Measurements from ENCODE around the gene MKNK2.
"Not testable (repeated sequence)": the region's sequence is repeated elsewhere in the genome, so short reads cannot be mapped to it uniquely, and the experiment has no call there.

MKNK2 gene

DNA sequence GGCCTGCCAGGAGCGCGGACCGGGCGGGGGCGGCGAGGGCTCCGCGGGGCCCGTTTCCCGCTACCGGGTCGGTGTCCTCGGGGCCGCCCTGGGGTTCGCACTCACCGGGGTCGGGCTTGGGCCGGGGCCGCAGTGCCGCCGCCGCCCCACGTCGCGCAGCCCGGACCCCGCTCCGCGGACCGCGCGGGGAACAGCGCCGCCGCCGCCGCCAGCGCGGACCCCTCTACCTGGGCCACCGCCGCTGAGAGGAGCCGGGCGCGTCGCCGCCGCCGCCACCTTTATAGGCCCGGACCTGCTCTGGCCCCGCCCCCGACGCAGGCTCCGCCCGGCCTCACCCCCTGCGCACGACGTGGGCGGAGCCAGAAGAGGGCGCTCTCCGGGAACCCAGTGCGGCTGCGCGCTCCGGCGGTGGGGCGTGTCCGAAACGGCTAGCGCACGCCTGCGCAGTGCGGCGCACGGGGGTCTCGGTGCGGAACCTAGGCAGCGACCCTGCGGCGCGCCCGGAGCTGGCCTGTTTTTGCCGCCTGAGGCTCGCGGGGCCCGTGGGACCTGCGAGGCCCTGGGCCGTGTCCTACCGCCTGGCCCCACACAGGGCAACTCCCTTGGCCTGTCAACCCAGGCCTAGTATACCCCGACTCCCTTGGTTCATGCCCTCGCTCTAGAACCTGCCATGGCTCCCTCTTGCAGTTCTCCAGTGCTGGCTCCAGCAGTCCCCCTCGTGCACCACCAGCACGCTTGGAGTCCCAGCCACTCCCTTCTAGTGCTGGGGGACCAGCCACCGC, at the start of gene MKNK2:
TSS of gene MKNK2 (minus strand) at position 254 of the 782 bp plus-strand sequence. CDS start 393 bp downstream, outside the sequence.
- no peak for DNase-seq (ENCODE audit: low read depth)

DNA sequence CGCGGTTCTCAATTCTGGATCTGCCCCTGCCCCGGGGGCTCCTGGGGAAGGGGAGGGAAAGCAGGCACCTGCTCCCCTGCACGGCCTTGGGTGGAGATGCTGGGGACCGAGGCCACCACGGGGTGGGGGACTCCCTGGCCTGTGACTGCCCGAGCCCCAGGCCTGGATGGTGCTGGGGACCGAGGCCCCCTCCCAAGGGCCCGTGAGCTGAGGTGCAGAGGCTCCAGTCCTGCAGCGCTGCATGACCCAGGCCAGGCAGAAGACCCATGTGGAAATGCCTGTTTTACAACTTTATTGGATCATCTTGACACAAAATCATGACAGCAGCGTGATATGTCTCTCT, 49.6 kb upstream of the MKNK2 start:
- DNase-seq (ENCODE audit: low read depth) = no peak

DNA sequence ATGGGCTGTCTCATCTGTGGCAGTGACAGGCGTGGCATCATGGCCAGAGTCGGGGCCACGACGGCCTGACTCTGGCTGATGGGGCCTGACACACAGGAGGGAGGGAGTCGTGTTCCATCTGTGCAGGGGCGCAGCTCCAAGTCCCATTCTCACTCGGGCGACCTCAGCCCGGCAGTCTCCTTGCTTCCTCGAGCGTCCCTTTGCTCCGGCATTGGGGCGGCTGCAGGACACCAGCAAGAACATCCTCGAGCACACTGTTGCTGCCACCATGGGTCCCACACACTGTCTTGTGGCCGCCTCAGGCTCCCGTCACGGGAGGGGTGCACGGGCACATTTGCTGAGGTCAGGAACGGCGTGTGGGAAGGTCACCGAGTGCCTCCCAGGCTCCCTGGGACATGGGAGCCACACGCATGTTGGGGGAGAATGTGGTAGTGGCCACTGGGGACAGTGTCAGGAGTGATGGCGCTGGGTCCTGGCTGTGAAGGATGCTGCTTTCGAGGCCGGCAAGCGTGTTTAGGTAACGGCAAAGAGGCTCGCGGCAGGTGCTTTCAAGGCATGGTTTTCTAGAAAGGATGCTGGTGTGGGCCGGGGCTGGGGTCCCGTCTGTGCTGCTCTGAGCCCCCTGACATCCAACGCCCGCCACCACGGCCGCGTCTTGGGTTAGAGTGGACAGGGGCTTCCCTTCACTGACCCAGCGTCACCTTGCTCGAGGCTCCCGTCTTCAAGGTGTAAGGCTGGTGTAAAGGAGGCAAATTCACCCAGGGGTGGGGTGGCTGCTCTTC, 49.1 kb upstream of the MKNK2 start:
- DNase-seq (ENCODE audit: low read depth) = no peak

DNA sequence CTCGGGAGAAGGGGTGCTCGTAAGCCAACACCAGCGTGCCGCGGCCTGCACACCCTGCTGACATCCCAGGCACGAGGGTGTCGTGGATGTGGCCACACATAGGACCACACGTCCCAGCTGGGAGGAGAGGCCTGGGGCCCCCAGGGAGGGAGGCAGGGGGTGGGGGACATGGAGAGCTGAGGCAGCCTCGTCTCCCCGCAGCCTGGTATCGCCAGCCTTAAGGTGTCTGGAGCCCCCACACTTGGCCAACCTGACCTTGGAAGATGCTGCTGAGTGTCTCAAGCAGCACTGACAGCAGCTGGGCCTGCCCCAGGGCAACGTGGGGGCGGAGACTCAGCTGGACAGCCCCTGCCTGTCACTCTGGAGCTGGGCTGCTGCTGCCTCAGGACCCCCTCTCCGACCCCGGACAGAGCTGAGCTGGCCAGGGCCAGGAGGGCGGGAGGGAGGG, 48.0 kb upstream of the MKNK2 start:
- no peak for DNase-seq (ENCODE audit: low read depth)

DNA sequence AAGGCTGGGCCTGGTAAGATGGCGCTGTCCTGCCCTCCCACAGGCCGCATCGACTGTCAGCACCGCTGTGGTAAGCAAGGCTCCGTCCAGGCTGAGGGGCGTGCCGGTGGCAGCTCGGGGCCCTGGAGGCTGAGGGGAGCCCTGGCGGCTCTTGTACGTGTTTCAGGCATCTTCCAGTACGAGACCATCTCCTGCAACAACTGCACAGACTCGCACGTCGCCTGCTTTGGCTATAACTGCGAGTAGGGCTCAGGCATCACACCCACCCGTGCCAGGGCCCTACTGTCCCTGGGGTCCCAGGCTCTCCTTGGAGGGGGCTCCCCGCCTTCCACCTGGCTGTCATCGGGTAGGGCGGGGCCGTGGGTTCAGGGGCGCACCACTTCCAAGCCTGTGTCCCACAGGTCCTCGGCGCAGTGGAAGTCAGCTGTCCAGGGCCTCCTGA, 46.9 kb upstream of the MKNK2 start:
- DNase-seq (ENCODE audit: low read depth) = no peak

DNA sequence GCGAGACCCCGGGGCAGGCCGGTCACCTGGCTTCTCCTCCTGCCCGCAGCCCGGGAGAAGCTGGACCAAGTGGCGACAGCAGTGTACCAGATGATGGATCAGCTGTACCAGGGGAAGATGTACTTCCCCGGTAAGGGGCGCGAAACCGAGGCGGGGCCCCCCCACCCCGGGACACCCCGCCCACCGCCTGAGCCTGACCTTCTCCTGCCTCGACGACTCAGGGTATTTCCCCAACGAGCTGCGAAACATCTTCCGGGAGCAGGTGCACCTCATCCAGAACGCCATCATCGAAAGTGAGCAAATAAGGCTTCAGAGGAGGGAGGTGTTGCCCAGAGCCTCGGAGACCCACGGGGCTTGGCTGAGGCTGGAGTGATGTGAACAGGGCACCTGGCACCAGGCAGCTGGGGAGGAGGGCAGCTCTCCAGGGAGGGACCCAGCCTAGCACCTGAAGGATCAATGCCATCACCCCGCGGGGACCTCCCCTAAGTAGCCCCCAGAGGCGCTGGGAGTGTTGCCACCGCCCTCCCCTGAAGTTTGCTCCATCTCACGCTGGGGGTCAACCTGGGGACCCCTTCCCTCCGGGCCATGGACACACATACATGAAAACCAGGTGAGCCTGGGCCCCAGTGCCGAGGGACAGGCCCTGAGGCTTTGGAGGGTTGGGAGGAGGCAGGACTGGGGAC, 46.3 kb upstream of the MKNK2 start:
- no peak for DNase-seq (ENCODE audit: low read depth)

DNA sequence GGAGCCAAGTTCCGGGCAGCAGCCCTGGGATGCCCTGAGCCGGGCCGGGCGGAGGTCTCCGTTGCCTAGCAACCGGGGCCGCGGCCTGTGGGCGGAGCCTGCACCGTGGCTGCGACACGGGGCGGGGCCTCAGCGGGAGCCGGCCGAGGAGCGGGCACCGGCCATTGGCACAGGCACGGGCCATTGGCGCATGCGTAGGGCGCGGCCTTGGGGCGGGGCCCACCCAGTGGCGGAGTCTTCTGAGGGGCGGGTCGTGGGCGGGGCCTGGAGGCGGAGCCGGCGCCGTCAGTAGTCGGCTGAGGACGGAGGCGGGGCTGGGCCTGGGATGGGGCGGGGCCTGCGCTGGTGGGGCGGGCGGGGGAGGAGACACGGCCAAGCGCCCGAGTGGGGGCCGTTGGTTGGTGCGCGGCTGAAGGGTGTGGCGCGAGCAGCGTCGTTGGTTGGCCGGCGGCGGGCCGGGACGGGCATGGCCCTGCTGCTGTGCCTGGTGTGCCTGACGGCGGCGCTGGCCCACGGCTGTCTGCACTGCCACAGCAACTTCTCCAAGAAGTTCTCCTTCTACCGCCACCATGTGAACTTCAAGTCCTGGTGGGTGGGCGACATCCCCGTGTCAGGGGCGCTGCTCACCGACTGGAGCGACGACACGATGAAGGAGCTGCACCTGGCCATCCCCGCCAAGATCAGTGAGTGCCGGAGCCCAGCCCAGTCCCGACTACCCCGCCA, 45.6 kb upstream of the MKNK2 start, which contains the start of gene IZUMO4:
TSS of gene IZUMO4 (plus strand) at position 436 of the 723 bp plus-strand sequence. CDS start at position 467, 31 bp downstream.
- peak; percentile 60 for DNase-seq (ENCODE audit: low read depth)

DNA sequence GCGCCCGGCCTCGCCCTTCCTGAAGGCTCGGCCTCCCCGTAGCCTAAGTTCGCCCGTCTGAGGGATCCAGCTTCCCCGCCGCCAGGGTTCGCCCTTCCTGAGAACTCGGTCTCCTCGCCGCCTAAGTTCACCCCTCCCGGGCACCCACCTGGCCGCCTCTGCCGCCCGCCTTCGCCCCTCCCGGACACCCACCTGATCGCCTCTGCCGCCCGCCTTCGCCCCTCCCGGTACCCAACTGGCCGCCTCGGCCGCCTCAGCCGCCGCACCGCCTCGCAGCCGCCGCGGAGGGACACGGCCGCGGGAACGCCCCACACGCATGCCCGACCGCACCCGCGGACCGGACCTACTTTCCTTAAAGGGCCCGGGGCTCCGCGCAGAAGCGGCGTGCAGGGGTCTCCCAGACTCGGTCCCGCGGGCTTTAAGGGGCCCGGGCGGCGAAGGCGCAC, 45.0 kb upstream of the MKNK2 start, which contains the start of gene MOB3A:
TSS of gene MOB3A (minus strand) at position 293 of the 446 bp plus-strand sequence. CDS start 17,766 bp downstream, outside the sequence.
- no peak for DNase-seq (ENCODE audit: low read depth)

DNA sequence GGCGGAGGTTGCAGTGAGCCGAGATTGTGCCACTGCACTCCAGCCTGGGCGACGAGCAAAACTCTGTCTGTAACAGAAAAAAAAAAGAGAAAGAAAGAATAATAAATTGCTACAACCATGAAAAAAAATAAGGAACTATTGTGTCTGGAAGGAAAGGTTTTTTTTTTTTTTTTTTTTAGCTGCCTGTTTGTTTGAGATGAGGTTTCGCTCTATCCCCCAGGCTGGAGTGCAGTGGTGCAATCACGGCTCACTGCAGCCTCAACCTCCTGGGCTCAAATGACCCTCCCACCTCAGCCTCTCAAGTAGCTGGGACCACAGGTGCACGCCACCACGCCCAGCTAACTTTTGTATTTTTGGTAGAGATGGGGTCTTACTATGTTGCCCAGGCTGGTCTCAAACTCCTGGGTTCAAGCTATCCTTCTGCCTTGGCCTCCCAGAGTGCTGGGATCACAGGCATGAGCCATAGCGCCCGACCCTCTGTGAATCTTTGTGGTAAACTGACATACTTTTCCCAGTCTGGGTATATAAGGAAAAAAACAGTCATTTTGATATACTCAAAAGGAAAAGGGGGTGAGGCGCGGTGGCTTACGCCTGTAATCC, 41.0 kb upstream of the MKNK2 start:
- DNase-seq (ENCODE audit: low read depth) = not testable (repeated sequence)

DNA sequence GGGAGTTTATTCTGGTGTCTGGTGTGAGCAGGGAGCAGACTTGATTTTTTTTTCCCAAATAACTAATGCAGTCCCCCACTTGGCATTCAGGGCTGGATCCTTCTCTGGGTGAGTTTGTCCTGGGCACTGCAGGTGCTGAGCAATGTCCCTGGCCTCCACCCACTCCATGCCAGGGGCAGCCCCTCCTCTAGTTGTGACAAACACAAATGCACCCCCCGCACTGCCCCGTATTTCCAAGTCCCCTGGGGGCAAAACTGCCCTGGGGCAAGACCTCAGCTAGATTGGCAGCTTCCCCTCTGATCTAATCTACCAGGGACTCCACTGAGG, 38.6 kb upstream of the MKNK2 start:
- no peak for DNase-seq (ENCODE audit: low read depth)

DNA sequence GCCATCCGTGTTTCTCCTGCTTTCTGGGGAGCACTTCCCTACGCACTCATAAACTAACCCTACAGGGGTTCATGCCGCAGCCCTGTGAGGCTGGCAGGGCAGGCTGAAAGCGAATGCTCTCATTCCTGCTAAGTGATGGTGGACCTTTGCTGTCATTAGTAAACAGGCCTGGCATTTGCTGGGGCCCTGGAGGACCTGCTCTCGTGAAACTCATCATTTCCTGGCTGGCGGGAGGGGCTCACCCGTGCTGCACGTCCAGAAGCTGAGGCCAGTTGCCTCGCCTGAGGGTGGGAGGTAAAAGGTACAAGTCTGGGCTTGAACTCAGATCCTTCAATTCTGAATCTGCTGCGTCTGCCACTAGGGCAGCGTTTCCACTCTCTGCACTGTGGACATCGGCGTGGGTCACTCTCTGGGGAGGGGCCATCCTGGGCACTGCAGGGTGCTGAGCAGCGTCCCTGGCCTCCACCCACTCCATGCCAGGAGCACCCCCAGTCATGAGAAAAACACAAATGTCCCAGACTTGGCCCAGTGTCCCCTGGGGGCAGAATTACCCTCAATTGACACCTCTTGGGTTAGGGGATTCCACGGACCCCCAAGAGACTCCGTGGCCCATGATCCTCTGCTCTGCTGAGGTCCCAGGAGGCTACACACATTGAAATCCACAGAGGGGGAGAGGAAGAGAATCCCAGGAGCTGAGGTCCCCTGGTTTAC, 38.1 kb upstream of the MKNK2 start:
- no peak for DNase-seq (ENCODE audit: low read depth)

DNA sequence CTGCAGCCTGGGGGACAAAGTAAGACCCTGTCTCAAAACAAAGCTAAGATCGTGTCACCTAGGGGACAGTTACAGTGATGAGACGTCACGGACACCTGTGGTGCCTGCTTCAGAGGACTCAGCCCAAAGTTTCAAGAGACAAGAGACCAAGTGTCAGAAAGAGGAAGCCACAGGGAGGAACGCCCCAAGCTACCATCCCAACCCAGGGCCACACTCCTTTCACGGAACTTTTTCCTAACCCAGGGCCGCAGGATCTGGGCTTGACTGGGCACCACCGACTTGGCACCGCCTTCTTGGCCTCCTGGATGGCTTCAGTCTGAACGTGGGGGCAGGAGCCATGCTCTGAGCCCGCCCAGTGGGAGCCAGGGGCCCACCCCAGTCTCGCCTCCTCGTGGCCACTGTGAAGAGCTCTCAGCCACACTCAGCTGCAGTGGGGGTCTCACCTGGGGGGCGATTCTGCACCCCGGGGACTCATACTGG, 36.6 kb upstream of the MKNK2 start:
- DNase-seq (ENCODE audit: low read depth) = no peak

DNA sequence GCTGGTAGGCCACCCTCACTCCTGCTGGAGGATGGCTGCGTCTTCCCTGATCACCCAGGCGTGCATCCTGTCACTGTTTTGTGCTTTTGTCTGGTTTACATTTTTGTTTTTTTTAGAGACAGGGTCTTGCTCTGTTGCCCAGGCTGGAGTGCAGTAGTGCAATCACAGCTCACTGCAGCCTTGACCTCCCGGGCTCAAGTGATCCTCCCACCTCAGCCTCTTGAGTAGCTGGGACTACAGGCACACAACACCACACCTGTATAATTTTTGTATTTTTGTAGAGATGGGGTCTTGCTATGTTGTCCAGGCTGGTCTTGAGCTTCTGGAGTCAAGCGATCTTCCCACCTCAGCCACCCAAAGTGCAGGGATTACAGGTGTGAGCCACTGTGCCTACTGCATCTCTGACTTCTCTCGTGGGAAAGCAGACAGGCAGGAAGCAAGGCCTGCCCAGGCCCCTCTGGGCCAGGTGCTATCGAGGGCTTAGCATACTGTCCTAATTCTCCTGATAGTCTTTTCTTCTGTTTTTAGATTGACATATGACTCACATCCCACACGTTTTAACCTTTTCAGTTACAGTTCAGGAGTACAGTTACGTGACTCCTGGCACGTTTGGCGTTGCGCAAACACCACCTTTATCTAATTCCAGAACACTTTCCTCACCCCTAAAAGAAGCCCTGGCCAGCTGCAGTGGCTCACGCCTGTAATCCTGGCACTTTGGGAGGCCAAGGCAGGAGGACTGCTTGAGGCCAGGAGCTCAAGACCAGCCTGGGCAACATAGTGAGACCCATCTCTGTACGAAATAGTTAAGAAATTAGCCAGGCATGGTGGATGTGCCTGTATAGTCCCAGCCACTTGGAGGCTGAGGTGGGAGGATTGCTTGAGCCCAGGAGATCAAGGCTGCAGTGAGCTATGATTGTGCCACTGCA, 35.9 kb upstream of the MKNK2 start:
- DNase-seq (ENCODE audit: low read depth) = not testable (repeated sequence)

DNA sequence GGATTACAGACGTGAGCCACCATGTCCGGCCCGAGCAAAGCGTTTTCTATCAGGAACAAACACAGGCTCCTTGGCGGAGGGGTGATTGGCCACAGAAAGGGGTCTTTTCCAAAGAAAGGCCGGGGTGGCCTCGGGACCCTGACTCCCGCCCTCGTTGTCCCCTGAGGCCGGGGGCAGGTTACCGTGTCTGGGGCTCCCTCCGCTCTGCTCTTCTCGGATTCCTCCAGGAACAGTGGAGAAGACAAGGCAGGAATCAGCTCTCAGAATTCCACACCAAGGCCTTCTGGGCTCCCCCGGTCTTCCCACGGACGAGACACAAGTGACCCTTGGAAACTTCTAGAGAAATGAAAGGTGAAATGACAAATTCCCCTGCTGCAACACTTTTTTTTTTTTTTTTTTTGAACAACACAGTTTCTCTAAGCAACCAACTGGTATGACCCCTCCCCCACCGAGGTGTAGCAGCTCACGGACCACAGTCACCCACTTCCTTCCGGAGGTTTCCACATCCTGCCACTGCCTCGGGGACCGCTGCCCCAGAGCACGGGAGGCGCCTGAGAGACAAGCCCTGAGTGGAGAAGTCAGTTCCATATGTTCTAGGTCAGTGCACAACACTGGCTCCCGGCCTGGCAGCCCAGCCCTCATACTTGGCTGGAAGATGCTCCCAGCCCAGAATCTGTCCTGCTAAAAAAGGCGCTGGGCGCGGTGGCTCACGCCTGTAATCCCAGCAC, 34.1 kb upstream of the MKNK2 start:
- DNase-seq (ENCODE audit: low read depth) = no peak

DNA sequence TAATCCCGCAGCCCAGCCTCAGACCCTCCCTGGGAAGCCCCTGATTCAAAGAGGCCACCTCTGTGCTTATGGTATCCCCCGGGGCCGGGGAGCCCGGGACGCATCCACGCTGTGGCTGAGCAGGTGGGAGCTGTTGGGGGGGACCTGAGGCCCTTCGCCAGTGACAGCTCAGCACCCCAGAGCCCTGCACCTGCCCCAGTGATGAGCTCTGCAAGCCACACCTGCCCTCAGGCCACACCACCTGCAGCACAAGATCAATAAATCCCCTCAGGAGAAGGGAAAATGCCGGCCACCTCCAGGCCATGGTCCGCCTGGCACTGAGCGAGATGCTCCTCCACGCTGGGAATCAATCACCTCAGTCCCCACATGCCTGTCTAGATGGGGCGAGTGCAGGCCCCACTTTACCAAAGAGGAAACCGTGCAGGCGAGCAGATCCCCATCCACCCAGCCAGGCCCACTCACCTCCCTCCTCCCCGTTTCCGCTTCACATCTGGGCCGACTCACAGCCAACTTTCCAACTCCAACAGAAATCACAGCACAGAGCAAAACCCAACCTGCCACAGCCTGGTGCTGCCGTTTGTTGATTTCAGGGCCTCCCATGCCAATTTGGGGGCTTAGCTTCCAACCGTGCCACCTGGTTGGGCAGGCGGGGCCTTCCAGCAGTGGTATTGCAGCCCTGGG, 32.3 kb upstream of the MKNK2 start:
- DNase-seq (ENCODE audit: low read depth) = no peak

DNA sequence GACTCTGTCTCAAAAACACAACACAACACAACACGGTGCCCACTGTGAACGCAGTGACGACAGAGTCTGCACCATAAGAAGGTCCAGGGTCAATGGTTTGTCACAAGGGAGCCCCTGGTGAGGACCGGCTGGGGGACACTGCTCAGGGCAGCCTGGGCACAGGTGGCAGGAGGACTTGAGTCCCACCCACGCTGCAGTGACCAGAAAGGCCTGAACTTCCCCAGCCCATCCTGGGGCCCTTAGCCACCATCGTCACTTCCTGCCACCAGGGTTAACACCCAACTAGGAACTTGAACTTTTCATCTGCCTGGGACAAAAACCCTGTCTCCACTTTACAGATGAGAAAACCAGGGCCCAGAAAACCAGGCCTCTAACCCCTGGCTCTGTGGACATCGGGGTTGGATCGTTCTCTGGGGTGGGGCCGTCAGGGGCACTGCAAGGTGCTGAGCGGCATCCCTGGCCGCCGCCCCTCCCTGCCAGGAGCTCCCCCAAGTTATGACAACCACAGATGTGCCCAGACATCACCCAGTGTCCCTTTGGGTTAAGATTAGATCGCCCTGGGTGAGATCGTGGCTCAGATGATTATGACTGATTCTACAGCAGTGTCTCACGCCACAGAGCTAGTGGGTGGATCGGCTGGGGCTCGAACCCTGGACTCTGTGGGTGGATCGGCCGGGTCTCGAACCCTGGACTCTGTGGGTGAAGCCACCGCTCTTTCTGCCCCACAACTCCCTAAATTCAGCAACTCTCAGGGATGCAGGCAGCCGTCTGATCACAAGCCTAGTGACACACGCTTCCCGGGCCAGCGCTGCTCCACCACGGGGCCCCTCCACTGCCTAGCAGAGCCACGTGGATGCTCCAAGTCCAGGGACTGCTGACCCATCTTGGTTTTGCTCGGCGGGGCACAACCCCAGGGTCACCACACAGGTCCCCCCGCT, 31.1 kb upstream of the MKNK2 start:
- DNase-seq (ENCODE audit: low read depth) = no peak

All from non-pigmented ciliary epithelial cell (primary cell).